Breast epithelium (tissue), 4 donors: ENCODE measurements around the gene NFATC4. TPM values are rescaled to one million over a fixed set of nuclear protein-coding genes. Genes with fewer than 3 reads are reported as not detected.

Experiments used
- DNase-seq, 2 donors: peaks; one replicate each; pipeline ENCODE4 v3.0.0-alpha.2; 2019; ENCODE audit warnings: low spot score in 2 of 2
- H3K27ac ChIP-seq, 2 donors: fragments of 200-600 bp; sonication (generic) in 1 of 2; one replicate each; pipeline ENCODE4 v1.5.1; 2016 to 2019; ENCODE audit warnings: mild to moderate bottlenecking in 1 of 2
- H3K27me3 ChIP-seq, 2 donors: fragments of 200-600 bp; sonication (generic) in 1 of 2; one replicate each; pipeline versions ENCODE4 v1.5.1 to v1.6.0; 2017 to 2019; ENCODE audit warnings: control low read depth in 1 of 2, mild to moderate bottlenecking in 1 of 2
- H3K36me3 ChIP-seq: fragments of 200-600 bp; one replicate; pipeline ENCODE4 v1.5.1; 2019
- H3K4me1 ChIP-seq, 2 donors: fragments of 200-600 bp; sonication (generic); one replicate each; pipeline ENCODE4 v1.5.1; 2016 to 2019; ENCODE audit warnings: control low read depth in 1 of 2
- H3K4me3 ChIP-seq, 3 donors: fragments of 200-600 bp; sonication (generic); 1 replicate in 2 of 3; 2 replicates in 1 of 3; pipeline ENCODE4 v1.5.1; 2016 to 2019; ENCODE audit warnings: mild to moderate bottlenecking in 3 of 3, moderate library complexity in 2 of 3
- H3K9me3 ChIP-seq, 2 donors: fragments of 200-600 bp; sonication (generic) in 1 of 2; one replicate each; pipeline ENCODE4 v1.5.1; 2016 to 2019; ENCODE audit warnings: control low read depth in 1 of 2
- CTCF ChIP-seq, 3 donors: fragments of 450-650 bp; IDR thresholded peaks; one replicate each; pipeline ENCODE4 v1.5.1; 2016 to 2017; ENCODE audit warnings: antibody characterized with exemption in 3 of 3, mild to moderate bottlenecking in 3 of 3, moderate library complexity in 3 of 3
- POLR2A ChIP-seq: fragments of 450-650 bp; IDR thresholded peaks from one replicate; pipeline ENCODE4 v1.6.1; 2016; ENCODE audit warnings: antibody characterized with exemption, mild to moderate bottlenecking, moderate library complexity
- POLR2AphosphoS5 ChIP-seq, 3 donors: sonication (generic); formaldehyde crosslinking; IDR thresholded peaks; one replicate each; pipeline ENCODE4 v1.6.1; 2017; ENCODE audit warnings: antibody characterized with exemption in 3 of 3
- intact Hi-C: fragments of 100-400 bp; cut with DNase I; formaldehyde crosslinking; loops from one replicate; pipeline ENCODE4 v1.15.1; 2023; ENCODE audit warnings: low total_unique reads
- total RNA-seq, 3 donors: library from RNA; depleted of rRNA; stranded (reverse); fragments of >200 nt; gene quantifications; one replicate each; pipeline ENCODE4 v1.1.0, GENCODE V29; 2016

The NFATC4 gene
- total RNA-seq, 3 donors from 2014 or later, result 28.6 to 67.2 (median 32.8) TPM

GRCh38 chr14:24407608-24408325, 39.8 kb downstream of the NFATC4 start:
- Histone ChIP-seq H3K36me3 (no peaks in the 10 kb centered on the region), H3K27me3 (no peaks in the 10 kb centered on the region)

GRCh38 chr14:24408764-24409163, 40.8 kb downstream of the NFATC4 start:
- DNase-seq, result no peak
- TF ChIP-seq POLR2AphosphoS5 (IDR thresholded peaks at IDR 0.05), result no peak
- TF ChIP-seq POLR2A, result no peak
- no peak for TF ChIP-seq CTCF (IDR thresholded peaks at IDR 0.05)
- Histone ChIP-seq H3K4me3 (no peak overlapping the region), H3K36me3 (no peaks in the 10 kb centered on the region), H3K4me1 (no peaks in the 10 kb centered on the region), H3K27ac (no peak overlapping the region), H3K27me3 (no peaks in the 10 kb centered on the region), H3K9me3 (no peaks in the 10 kb centered on the region)
- intact Hi-C loops, result no loop called here

More at GRCh38 chr14:24407608-24408325, 39.8 kb downstream of the NFATC4 start:
- intact Hi-C loops, result no loop called here
- Histone ChIP-seq H3K9me3 (no peaks in the 10 kb centered on the region), H3K27ac (no peak overlapping the region), H3K4me3 (no peak overlapping the region), H3K4me1 (no peaks in the 10 kb centered on the region)
- no peak for DNase-seq
- no peak for TF ChIP-seq CTCF (IDR thresholded peaks at IDR 0.05)
- no peak for TF ChIP-seq POLR2AphosphoS5 (IDR thresholded peaks at IDR 0.05)
- no peak for TF ChIP-seq POLR2A

- TF ChIP-seq CTCF (IDR thresholded peaks at IDR 0.05), result no peak
- no peak for TF ChIP-seq POLR2AphosphoS5 (IDR thresholded peaks at IDR 0.05)
- TF ChIP-seq POLR2A, result no peak
- H3K36me3 ChIP-seq, result no peaks in the 10 kb centered on the region
- H3K27ac ChIP-seq, result no peak overlapping the region
- no peak for DNase-seq
- H3K9me3 ChIP-seq, result no peaks in the 10 kb centered on the region
- no peaks in the 10 kb centered on the region for H3K4me1 ChIP-seq
- no peaks in the 10 kb centered on the region for H3K27me3 ChIP-seq
- intact Hi-C loops, result no loop called here
- H3K4me3 ChIP-seq, result no peak overlapping the region
Observed at GRCh38 chr14:24409192-24409591, 41.2 kb downstream of the NFATC4 start.

GRCh38 chr14:24409956-24410355, 42.0 kb downstream of the NFATC4 start:
- TF ChIP-seq CTCF (IDR thresholded peaks at IDR 0.05) (no peak), POLR2AphosphoS5 (IDR thresholded peaks at IDR 0.05) (no peak)
- intact Hi-C loops, result no loop called here
- no peak for DNase-seq
- no peak overlapping the region for H3K4me3 ChIP-seq
- no peaks in the 10 kb centered on the region for H3K4me1 ChIP-seq
- no peaks in the 10 kb centered on the region for H3K36me3 ChIP-seq
- H3K27me3 ChIP-seq, result no peaks in the 10 kb centered on the region
- no peaks in the 10 kb centered on the region for H3K9me3 ChIP-seq
- no peak overlapping the region for H3K27ac ChIP-seq

GRCh38 chr14:24411443-24412389, 43.7 kb downstream of the NFATC4 start:
- H3K36me3 ChIP-seq, result no peaks in the 10 kb centered on the region
- H3K4me1 ChIP-seq, result no peaks in the 10 kb centered on the region
- no peaks in the 10 kb centered on the region for H3K27me3 ChIP-seq
- intact Hi-C loops, result no loop called here
- no peaks in the 10 kb centered on the region for H3K9me3 ChIP-seq
- DNase-seq, result no peak
- no peak overlapping the region for H3K27ac ChIP-seq
- TF ChIP-seq POLR2AphosphoS5 (IDR thresholded peaks at IDR 0.05), result no peak
- peak in 2 of 3 donors; percentile 61 to 77 for TF ChIP-seq CTCF (IDR thresholded peaks at IDR 0.05)
- no peak overlapping the region for H3K4me3 ChIP-seq
